ENCODE measurements around the gene KRT3.
"Not testable (repeated sequence)": the region's sequence is repeated elsewhere in the genome, so short reads cannot be mapped to it uniquely, and the experiment has no call there.

KRT3 gene

GRCh38 chr12:52760623-52761022 is 35.3 kb downstream of the KRT3 start:
- no peak for DNase-seq (ENCODE audit: low read depth)

GRCh38 chr12:52759695-52760094 is 36.2 kb downstream of the KRT3 start:
- DNase-seq (ENCODE audit: low read depth) = no peak

GRCh38 chr12:52759218-52759617 is 36.7 kb downstream of the KRT3 start:
- no peak for DNase-seq (ENCODE audit: low read depth)

- DNase-seq (ENCODE audit: low read depth) = no peak
These were observed 38.3 kb downstream of the KRT3 start for GRCh38 chr12:52757449-52758176.

GRCh38 chr12:52756281-52756960 is 39.5 kb downstream of the KRT3 start:
- no peak for DNase-seq (ENCODE audit: low read depth)

GRCh38 chr12:52755533-52755932 is 40.4 kb downstream of the KRT3 start:
- DNase-seq (ENCODE audit: low read depth) = no peak

- no peak for DNase-seq (ENCODE audit: low read depth)
These were observed 41.8 kb downstream of the KRT3 start for GRCh38 chr12:52754135-52754534.

GRCh38 chr12:52753283-52753682 is 42.6 kb downstream of the KRT3 start:
- no peak for DNase-seq (ENCODE audit: low read depth)

- DNase-seq (ENCODE audit: low read depth) = no peak
These were observed 43.4 kb downstream of the KRT3 start for GRCh38 chr12:52752516-52752915.

- no peak for DNase-seq (ENCODE audit: low read depth)
These were observed 44.1 kb downstream of the KRT3 start for GRCh38 chr12:52751795-52752194.

GRCh38 chr12:52750532-52750931 is 45.4 kb downstream of the KRT3 start:
- DNase-seq (ENCODE audit: low read depth) = not testable (repeated sequence)

- no peak for DNase-seq (ENCODE audit: low read depth)
These were observed 46.1 kb downstream of the KRT3 start for GRCh38 chr12:52749827-52750226.

GRCh38 chr12:52748578-52748977 is 47.3 kb downstream of the KRT3 start:
- no peak for DNase-seq (ENCODE audit: low read depth)

- no peak for DNase-seq (ENCODE audit: low read depth)
These were observed 50.4 kb downstream of the KRT3 start for GRCh38 chr12:52745554-52745953.

- no peak for DNase-seq (ENCODE audit: low read depth)
These were observed 51.3 kb downstream of the KRT3 start for GRCh38 chr12:52744493-52745156.

- no peak for DNase-seq (ENCODE audit: low read depth)
These were observed 53.0 kb downstream of the KRT3 start for GRCh38 chr12:52742822-52743457.

- DNase-seq (ENCODE audit: low read depth) = no peak
These were observed 53.7 kb downstream of the KRT3 start for GRCh38 chr12:52742196-52742580.

GRCh38 chr12:52741375-52742195 is 54.3 kb downstream of the KRT3 start:
- peak; percentile 62 for DNase-seq (ENCODE audit: low read depth)

- DNase-seq (ENCODE audit: low read depth) = no peak
These were observed 55.3 kb downstream of the KRT3 start for GRCh38 chr12:52740584-52740983.

GRCh38 chr12:52739963-52740362 is 56.0 kb downstream of the KRT3 start:
- no peak for DNase-seq (ENCODE audit: low read depth)

Data from activated T-cell treated with anti-CD3 and anti-CD28 coated beads for 1 hour (primary cell).